Activated naive CD8-positive, alpha-beta T cell treated with anti-CD3 and anti-CD28 coated beads, Interleukin-2, amount 50 U/mL, for 24 hours (primary cell): Measurements from ENCODE around the gene ACOT9.
"Not testable (repeated sequence)": the region's sequence is repeated elsewhere in the genome, so short reads cannot be mapped to it uniquely, and the experiment has no call there.

Experiments
- ATAC-seq: fragments of 150-1000 bp; cut with Tn5 transposase; one replicate; pipeline ENCODE4 v1.10.0; 2021
- DNase-seq: peaks from one replicate; pipeline ENCODE4 v3.0.0; 2021
- H3K27ac Mint-ChIP-seq: one replicate; pipeline ENCODE4 v1.8.0; 2021; ENCODE audit warnings: mild to moderate bottlenecking, mixed read lengths
- H3K27me3 Mint-ChIP-seq: one replicate; pipeline ENCODE4 v1.8.0; 2021; ENCODE audit warnings: mixed read lengths
- H3K36me3 Mint-ChIP-seq: one replicate; pipeline ENCODE4 v1.8.0; 2021; ENCODE audit warnings: low read depth, mixed read lengths
- H3K4me1 Mint-ChIP-seq: one replicate; pipeline ENCODE4 v1.8.0; 2021; ENCODE audit warnings: mixed read lengths
- H3K4me3 Mint-ChIP-seq: one replicate; pipeline ENCODE4 v1.8.0; 2021; ENCODE audit warnings: mild to moderate bottlenecking, moderate library complexity, mixed read lengths
- H3K9me3 Mint-ChIP-seq: one replicate; pipeline ENCODE4 v1.8.0; 2021; ENCODE audit warnings: mixed read lengths

ACOT9 gene

DNA sequence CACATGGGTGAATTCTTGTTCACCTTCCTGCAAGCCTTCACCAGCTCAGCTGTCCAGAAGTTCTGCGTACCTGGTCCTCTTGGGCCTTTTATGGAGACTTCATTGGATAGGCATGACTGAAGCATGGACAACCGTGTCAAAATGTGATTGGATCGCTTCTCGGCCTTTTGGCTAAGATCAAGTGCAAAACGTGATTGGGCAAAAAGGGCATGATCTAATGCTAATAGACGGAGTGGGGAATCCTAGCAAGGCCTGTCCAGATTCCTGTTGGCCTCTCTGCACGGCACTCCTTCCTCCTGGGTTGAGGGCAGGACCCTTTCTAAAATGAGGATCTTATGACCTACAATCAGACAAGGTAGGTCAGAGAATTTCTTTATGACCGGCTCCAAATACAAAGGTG lies 50.9 kb downstream of the ACOT9 start:
- no peak overlapping the region for H3K27ac Mint-ChIP-seq
- peaks cover 3% of the 10 kb centered on the region for H3K4me1 Mint-ChIP-seq
- H3K27me3 Mint-ChIP-seq, result no peaks in the 10 kb centered on the region
- no peaks in the 10 kb centered on the region for H3K9me3 Mint-ChIP-seq
- no peak for DNase-seq
- H3K4me3 Mint-ChIP-seq, result no peak overlapping the region
- ATAC-seq, result no peak
- H3K36me3 Mint-ChIP-seq, result no peaks in the 10 kb centered on the region

DNA sequence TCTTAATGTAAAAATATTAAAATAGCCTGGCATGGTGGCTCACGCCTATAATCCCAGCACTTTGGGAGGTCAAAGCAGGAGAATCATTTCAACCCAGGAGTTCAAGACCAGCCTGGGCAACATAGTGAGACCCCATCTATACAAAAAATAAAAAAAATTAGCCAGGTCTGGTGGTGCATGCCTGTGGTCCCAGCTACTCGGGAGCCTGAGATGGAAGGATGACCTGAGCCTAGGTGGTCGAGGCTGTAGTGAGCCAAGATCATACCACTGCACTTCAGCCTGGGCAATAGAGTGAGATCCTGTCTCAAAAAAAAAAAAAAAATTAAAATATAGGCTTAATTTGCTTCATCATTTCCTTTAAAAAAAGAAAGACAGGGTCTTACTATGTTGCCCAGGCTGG lies 66.6 kb downstream of the ACOT9 start:
- peaks cover 12% of the 10 kb centered on the region for H3K36me3 Mint-ChIP-seq
- H3K4me1 Mint-ChIP-seq, H3K4me3 Mint-ChIP-seq: not testable (repeated sequence)

DNA sequence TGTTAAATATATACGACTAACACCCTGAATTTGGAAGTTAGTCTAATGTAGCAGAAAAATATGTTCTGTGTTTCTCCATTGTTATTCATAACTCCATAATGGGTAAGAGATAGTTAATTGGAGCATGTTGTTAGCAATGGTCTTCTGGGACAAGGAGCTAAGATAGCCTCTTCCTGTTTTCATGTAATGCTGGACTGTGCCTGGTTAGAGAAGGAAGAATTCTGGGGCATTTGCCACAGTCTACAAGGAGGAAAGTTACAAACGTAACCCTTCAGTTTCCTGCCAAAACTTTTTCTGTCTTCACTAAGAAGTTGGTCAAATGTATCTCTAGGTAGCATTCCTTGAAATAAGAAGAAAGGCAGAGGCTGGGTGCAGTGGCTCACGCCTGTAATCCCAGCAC lies 70.0 kb downstream of the ACOT9 start:
- no peak for ATAC-seq
- Mint-ChIP-seq H3K4me3 (no peak overlapping the region), H3K36me3 (peaks cover 12% of the 10 kb centered on the region), H3K27me3 (no peaks in the 10 kb centered on the region), H3K27ac (no peak overlapping the region), H3K4me1 (peaks cover 20% of the 10 kb centered on the region), H3K9me3 (no peaks in the 10 kb centered on the region)
- DNase-seq, result no peak

More for the DNA sequence above, 66.6 kb downstream of the ACOT9 start:
- not testable (repeated sequence) for DNase-seq, H3K9me3 Mint-ChIP-seq, H3K27ac Mint-ChIP-seq, ATAC-seq, H3K27me3 Mint-ChIP-seq

DNA sequence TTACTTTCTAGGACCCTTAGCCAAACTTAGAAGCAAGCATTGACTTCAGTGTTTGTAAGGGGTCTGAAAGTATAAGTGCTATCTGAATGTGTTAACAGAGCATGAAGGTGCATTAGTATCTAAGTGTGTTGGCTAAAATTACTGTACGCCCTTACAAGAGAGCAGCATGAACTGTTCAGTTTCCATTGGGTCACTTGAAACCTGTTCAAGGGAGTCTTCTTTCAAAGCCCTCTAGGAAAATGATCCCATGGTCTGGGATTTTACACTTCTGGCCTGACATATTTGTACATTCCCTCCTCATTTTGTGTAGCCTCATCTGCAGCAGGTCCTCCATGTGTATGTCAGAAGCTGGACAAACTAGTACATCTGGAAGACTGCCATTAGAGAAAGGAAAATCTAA lies 72.5 kb downstream of the ACOT9 start:
- Mint-ChIP-seq H3K36me3 (peaks cover 14% of the 10 kb centered on the region), H3K9me3 (no peaks in the 10 kb centered on the region), H3K27me3 (no peaks in the 10 kb centered on the region), H3K4me3 (no peak overlapping the region), H3K27ac (no peak overlapping the region), H3K4me1 (peaks cover 30% of the 10 kb centered on the region)
- ATAC-seq (no peak), DNase-seq (no peak)

DNA sequence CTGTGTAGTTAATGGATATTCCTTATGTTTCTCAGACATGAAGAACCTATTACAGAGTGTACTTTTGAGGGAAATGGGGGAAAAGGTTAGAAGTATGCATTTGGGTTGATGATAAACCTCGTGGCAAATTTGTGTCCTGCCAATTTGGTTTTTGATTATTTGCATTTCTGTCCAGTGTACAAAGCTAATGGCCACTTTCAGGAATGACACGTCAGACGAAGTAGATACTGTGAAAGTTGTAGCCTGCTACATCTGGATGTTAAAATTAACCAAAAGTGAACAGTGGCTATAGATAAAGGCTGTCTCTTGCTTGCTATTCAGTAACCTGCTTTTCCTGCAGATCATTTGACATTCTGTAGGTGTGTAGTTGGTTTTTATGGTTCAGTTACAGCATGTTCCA lies 74.7 kb downstream of the ACOT9 start:
- no peak for ATAC-seq
- no peaks in the 10 kb centered on the region for H3K9me3 Mint-ChIP-seq
- H3K27ac Mint-ChIP-seq, result peak overlapping the region; percentile 89
- H3K4me3 Mint-ChIP-seq, result peak overlapping the region; percentile 88
- H3K27me3 Mint-ChIP-seq, result no peaks in the 10 kb centered on the region
- DNase-seq, result no peak
- peaks cover 8% of the 10 kb centered on the region for H3K36me3 Mint-ChIP-seq
- peaks cover 33% of the 10 kb centered on the region for H3K4me1 Mint-ChIP-seq

DNA sequence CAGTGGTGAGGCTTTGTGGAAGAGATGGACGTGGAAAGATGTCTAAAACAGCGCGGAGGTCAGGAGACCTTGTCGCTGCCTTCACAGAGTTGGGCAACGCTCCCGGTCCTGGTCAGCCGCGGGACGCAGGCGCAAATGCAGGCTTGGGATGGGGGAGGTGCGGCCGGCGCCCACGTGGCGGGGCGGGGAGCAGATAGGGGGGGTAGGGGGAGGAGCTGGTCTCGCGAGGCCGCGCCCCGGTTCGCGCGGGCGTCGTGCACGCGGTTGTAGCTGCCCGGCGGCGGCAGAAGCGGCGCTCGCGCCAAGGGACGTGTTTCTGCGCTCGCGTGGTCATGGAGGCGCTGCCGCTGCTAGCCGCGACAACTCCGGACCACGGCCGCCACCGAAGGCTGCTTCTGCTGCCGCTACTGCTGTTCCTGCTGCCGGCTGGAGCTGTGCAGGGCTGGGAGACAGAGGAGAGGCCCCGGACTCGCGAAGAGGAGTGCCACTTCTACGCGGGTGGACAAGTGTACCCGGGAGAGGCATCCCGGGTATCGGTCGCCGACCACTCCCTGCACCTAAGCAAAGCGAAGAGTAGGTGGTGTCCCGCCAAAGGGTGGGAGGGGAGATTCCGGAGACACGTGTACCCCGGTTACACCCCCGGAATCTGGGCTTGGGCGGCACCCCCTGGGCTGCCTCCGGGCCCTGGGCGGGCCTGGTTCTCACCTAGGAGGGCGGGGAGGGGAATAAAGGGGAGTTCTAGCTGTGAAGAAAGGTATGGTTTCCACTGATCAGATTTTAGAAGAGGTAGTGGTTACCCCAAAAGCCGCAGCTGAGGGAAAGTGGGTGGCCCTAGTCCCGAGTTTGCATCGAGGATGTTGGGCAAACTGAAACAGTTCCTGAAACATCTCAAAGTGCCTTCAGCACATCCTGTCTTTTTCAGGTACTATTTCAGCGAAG lies 75.6 kb downstream of the ACOT9 start, which contains the start of gene PRDX4:
Gene PRDX4, plus strand, starts transcription at position 255 of the 939 bp plus-strand sequence. Its CDS starts 78 bp downstream, at position 333.
- Mint-ChIP-seq H3K27ac (peak within 1 kb of the TSS; percentile 89), H3K27me3 (no peaks in the 10 kb centered on the region), H3K36me3 (peaks cover 4% of the 10 kb centered on the region), H3K9me3 (no peaks in the 10 kb centered on the region), H3K4me1 (peaks cover 39% of the 10 kb centered on the region), H3K4me3 (peak within 1 kb of the TSS; percentile 88)
- DNase-seq (peak; percentile 83), ATAC-seq (peak; percentile 60)

DNA sequence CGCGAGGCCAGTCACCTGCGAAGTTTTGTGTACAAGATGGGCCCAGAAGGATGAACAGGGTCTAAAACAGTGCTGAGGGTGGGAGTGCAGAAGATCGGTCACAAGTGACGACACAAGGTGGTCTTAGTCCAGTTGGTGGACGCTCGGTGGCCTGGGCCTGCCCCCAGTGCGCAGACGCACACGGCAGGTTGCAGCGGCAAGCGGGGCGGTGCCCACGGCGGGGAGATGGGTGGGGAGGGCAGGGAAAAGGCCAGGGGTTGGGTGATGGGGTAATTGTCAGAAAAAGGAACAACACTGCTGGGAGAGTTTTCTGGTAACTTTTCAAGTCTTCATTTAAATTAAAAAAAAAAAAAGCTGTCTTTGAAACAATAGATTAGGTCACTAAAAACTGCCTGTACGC lies 76.8 kb downstream of the ACOT9 start:
- H3K4me1 Mint-ChIP-seq, result peaks cover 51% of the 10 kb centered on the region
- no peak for ATAC-seq
- DNase-seq, result no peak
- H3K27me3 Mint-ChIP-seq, result no peaks in the 10 kb centered on the region
- peak overlapping the region; percentile 59 for H3K27ac Mint-ChIP-seq
- no peaks in the 10 kb centered on the region for H3K9me3 Mint-ChIP-seq
- H3K36me3 Mint-ChIP-seq, result peaks cover 2% of the 10 kb centered on the region
- peak overlapping the region; percentile 88 for H3K4me3 Mint-ChIP-seq

DNA sequence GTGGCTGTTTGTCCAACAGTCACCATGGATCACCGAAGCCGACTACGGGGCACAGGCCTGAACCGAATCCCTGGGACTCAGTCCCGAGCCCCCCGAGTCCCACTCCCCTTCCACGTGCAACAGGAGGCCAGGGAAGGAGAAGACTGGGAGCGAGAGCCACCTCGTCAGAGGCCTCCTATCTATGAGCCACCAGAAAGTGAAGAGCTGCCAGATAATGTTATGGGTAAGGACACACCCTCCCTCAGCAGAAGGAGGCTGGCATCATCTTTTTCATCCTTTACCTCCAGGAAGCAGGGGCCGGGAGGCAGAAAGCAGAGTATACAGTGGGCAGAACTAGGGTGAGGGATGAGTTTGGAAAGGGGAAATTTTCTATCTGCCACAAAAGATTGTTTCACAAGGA lies 78.6 kb downstream of the ACOT9 start:
- no peak overlapping the region for H3K4me3 Mint-ChIP-seq
- peaks cover 53% of the 10 kb centered on the region for H3K4me1 Mint-ChIP-seq
- no peak for DNase-seq
- H3K36me3 Mint-ChIP-seq, result peaks cover 2% of the 10 kb centered on the region
- no peak overlapping the region for H3K27ac Mint-ChIP-seq
- H3K27me3 Mint-ChIP-seq, result no peaks in the 10 kb centered on the region
- H3K9me3 Mint-ChIP-seq, result no peaks in the 10 kb centered on the region
- ATAC-seq, result no peak

DNA sequence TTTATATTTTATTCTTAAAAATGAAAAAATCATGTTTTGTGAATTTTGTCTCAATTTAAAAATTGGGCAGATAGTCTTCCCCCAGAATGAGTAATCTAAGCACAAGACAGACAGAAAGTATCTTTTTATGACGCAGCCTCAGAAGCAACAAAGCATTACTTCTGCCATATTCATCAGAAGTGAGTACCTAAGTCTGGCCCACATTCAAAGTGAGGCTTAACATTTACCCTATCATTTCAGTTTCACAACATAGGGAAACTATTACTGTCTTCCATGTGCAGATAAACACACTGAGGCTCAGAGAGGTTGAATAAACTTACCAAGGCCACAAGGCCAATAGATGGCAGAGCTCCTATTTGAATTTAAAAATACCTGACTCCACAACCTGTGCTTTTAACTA lies 80.2 kb downstream of the ACOT9 start:
- Mint-ChIP-seq H3K27me3 (no peaks in the 10 kb centered on the region), H3K4me3 (no peak overlapping the region), H3K9me3 (no peaks in the 10 kb centered on the region), H3K27ac (peak overlapping the region; percentile 95), H3K36me3 (no peaks in the 10 kb centered on the region), H3K4me1 (peaks cover 41% of the 10 kb centered on the region)
- ATAC-seq (peak; percentile 85), DNase-seq (no peak)

DNA sequence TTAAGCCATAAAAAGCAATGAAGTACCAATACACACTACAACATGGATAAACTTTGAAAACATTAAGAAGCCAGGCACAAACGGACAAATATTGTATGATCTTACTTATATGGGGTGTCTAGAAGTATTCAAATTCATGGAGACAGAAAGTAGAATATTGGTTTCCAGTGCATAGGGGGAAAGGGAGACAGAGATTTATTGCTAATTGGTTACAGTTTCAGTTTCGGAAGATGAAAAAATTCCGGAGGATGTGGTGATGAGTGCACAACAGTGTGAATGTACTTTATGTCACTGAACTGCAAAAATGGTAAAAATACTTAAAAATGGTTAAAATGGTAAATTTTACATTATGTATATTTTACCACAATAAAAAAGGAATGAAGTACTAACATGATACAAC lies 80.9 kb downstream of the ACOT9 start:
- Mint-ChIP-seq H3K27me3 (no peaks in the 10 kb centered on the region), H3K9me3 (no peaks in the 10 kb centered on the region), H3K36me3 (no peaks in the 10 kb centered on the region), H3K4me1 (peaks cover 41% of the 10 kb centered on the region), H3K4me3 (peak overlapping the region; percentile 62), H3K27ac (peak overlapping the region; percentile 95)
- no peak for DNase-seq
- peak; percentile 55 for ATAC-seq

DNA sequence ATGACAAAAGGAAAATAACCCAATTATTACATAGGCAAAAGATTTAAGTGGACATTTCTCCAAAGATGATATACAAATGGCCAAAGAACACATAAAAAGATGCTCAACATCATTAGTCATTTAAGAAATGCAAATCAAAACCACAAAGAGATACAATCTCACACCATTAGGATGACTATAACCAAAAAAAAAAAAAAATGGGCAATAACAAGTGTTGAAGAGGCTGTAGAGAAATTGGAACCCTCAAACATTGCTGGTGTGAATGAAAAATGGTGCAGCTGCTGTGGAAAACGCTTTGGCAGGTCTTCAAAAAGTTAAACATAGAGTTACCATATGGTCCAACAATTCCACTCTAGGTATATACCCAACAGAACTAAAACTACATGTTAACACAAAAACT lies 81.4 kb downstream of the ACOT9 start:
- Mint-ChIP-seq H3K36me3 (no peaks in the 10 kb centered on the region), H3K27ac (peak overlapping the region; percentile 95), H3K27me3 (no peaks in the 10 kb centered on the region), H3K4me3 (no peak overlapping the region), H3K4me1 (peaks cover 39% of the 10 kb centered on the region), H3K9me3 (no peaks in the 10 kb centered on the region)
- DNase-seq (no peak), ATAC-seq (no peak)

DNA sequence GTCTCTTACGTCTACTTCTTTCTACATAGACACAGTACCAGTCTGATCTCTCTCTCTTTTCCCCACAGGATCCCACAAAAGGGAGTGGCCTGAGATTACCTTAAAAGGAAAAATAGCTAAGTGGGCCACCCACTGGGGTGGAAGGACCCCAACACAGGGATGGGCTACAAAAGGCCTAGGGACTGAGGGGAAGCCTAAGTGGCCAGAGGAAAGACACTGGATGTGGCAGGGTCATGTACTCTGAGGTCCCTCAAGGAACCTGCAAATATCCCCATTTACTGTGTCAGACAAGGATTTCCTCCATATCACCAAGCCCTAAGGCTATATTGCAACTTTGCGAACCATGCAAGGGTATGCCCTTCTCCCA lies 82.3 kb downstream of the ACOT9 start:
- no peak for ATAC-seq
- Mint-ChIP-seq H3K27ac (no peak overlapping the region), H3K27me3 (no peaks in the 10 kb centered on the region), H3K36me3 (no peaks in the 10 kb centered on the region), H3K4me3 (no peak overlapping the region), H3K4me1 (peaks cover 32% of the 10 kb centered on the region), H3K9me3 (no peaks in the 10 kb centered on the region)
- DNase-seq, result no peak

DNA sequence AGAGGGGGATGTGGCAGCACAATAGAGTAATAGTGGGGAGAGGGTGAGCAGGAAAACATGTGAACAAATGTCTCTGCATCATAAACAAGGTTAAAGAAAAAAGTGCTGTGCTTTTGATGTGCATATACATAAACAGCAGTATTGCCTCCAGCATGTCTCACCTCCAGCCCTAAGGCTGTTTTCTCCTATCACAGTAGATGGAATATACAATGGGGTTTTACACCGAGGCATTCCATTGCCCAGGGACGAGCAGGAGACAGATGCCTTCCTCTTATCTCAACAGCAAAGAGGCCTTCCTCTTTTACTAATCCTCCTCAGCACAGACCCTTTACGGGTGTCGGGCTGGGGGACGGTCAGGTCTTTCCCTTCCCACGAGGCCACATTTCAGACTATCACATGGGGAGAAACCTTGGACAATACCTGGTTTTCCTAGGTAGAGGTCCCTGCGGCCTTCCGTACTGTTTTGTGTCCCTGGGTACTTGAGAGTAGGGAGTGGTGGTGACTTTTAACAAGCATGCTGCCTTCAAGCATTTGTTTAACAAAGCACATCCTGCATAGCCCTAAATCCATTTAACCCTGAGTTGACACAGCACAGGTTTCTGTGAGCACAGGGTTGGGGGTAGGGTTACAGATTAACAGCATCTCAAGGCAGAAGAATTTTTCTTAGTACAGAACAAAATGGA lies 82.9 kb downstream of the ACOT9 start:
- H3K27ac Mint-ChIP-seq, H3K27me3 Mint-ChIP-seq: not testable (repeated sequence)

DNA sequence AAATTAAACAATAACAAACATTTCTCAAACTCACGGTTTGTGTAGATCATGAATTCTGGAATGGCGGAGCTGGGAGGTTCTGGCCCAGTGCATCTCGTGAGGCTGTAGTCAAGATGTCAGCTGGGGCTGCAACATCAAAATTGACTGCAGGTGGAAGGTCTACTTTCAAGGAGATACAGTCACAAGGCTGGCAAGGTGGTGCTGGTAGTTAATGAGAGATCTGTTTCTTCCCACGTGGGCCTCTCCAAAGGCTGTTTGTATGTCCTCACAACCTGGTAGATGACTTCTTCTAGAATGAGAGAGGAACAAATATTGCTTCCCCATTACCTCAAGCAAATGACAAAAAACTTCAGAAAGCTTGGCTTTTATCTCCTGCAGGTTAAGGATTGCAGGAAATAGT lies 83.7 kb downstream of the ACOT9 start:
- Mint-ChIP-seq H3K27ac (no peak overlapping the region), H3K36me3 (no peaks in the 10 kb centered on the region), H3K4me1 (peaks cover 31% of the 10 kb centered on the region), H3K4me3 (no peak overlapping the region), H3K27me3 (no peaks in the 10 kb centered on the region), H3K9me3 (no peaks in the 10 kb centered on the region)
- no peak for DNase-seq
- no peak for ATAC-seq

More for the DNA sequence above, 82.9 kb downstream of the ACOT9 start:
- not testable (repeated sequence) for DNase-seq, ATAC-seq, H3K9me3 Mint-ChIP-seq, H3K36me3 Mint-ChIP-seq, H3K4me3 Mint-ChIP-seq
- H3K4me1 Mint-ChIP-seq, result peaks cover 31% of the 10 kb centered on the region

DNA sequence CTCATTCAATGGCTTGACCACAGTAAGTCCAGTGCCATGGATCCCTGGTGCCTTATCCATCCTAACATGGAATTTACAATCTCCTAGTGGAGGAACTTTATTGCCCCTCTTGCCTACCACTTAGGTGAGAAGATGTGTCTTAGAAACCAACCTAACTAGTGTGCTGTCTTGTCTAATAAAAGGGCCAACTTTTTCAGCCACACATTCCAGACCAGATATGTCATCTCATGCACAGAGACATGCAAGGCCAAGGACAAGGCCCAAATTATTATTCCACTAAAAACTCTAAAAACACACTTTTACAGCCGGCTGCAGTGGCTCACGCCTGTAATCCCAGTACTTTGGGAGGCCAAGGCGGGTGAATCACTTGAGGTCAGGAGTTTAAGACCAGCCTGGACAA lies 86.4 kb downstream of the ACOT9 start:
- no peak for ATAC-seq
- H3K4me3 Mint-ChIP-seq, result no peak overlapping the region
- H3K36me3 Mint-ChIP-seq, result no peaks in the 10 kb centered on the region

More for the DNA sequence above, 86.4 kb downstream of the ACOT9 start:
- H3K27ac Mint-ChIP-seq, result no peak overlapping the region
- H3K27me3 Mint-ChIP-seq, result no peaks in the 10 kb centered on the region
- peaks cover 12% of the 10 kb centered on the region for H3K4me1 Mint-ChIP-seq
- H3K9me3 Mint-ChIP-seq, result no peaks in the 10 kb centered on the region
- DNase-seq, result no peak
